Mammary epithelial cell (primary cell): ENCODE measurements around the gene SUMF1.

Experiments used
- EZH2 ChIP-seq: IDR thresholded peaks from 2 replicates; pipeline ENCODE4 v1.6.1; 2012; ENCODE audit warnings: low read length, inconsistent platforms, borderline replicate concordance
- TF ChIP-seq, protein P1 (sequence below), 2 donors: IDR thresholded peaks in 1 of 2; conservative IDR thresholded peaks in 1 of 2; 2 replicates each; pipeline ENCODE4 v1.5.1; 2011 to 2012; ENCODE audit warnings: inconsistent platforms in 2 of 2, low read length in 2 of 2, mild to moderate bottlenecking in 2 of 2, control low read depth in 1 of 2, low read depth in 1 of 2; ENCODE audit not compliant: insufficient read depth in 1 of 2; ENCODE audit errors: extremely low read depth in 1 of 2

DNA sequence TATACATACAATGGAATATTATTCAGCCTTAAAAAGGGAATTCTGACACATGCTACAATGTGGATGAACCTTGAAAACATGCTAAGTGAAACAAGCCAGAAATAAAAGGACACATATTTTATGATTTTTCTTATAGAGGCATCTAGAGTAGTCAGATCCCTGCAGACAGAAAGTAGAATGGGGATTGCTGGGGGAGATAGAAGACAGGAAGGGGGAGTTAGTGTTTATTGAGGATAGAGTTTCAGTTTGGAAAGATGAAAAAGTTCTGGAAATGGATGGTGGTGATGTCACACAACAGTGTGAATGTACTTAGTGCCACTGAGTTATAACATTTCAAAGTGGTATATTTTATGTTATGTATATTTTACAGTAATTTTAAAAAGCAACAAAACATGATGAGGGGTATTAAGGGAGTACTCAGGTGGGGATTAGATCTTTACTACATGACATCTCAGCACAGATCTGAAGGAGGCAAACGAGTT, 30.8 kb upstream of the SUMF1 start:
- TF ChIP-seq EZH2 = no peak
- TF ChIP-seq, protein P1, sequence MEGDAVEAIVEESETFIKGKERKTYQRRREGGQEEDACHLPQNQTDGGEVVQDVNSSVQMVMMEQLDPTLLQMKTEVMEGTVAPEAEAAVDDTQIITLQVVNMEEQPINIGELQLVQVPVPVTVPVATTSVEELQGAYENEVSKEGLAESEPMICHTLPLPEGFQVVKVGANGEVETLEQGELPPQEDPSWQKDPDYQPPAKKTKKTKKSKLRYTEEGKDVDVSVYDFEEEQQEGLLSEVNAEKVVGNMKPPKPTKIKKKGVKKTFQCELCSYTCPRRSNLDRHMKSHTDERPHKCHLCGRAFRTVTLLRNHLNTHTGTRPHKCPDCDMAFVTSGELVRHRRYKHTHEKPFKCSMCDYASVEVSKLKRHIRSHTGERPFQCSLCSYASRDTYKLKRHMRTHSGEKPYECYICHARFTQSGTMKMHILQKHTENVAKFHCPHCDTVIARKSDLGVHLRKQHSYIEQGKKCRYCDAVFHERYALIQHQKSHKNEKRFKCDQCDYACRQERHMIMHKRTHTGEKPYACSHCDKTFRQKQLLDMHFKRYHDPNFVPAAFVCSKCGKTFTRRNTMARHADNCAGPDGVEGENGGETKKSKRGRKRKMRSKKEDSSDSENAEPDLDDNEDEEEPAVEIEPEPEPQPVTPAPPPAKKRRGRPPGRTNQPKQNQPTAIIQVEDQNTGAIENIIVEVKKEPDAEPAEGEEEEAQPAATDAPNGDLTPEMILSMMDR (conservative IDR thresholded peaks at IDR 0.05 in 1 of 2, IDR thresholded peaks at IDR 0.05 in 1 of 2; ENCODE audit: extremely low read depth in 1 of 2, insufficient read depth in 1 of 2, low read depth in 1 of 2, low read length in 2 of 2) = no peak
